Stomach smooth muscle (tissue), 2 donors: ENCODE data around the gene REEP3.
"Not testable (repeated sequence)": the region's sequence is repeated elsewhere in the genome, so short reads cannot be mapped to it uniquely, and the experiment has no call there.

ENCODE experiments used
- H3K27ac ChIP-seq: one replicate; pipeline ENCODE4 v1.7.0; 2013; ENCODE audit warnings: mild to moderate bottlenecking, low read length, inconsistent platforms
- H3K27me3 ChIP-seq, 2 donors: one replicate each; pipeline ENCODE4 v1.7.0; 2013; ENCODE audit warnings: low read length in 2 of 2; ENCODE audit not compliant: insufficient read depth in 2 of 2, control insufficient read depth in 1 of 2
- H3K36me3 ChIP-seq, 2 donors: one replicate each; pipeline ENCODE4 v1.7.0; 2013; ENCODE audit warnings: low read length in 2 of 2; ENCODE audit not compliant: control insufficient read depth in 2 of 2, insufficient read depth in 2 of 2
- H3K4me1 ChIP-seq: one replicate; pipeline ENCODE4 v1.7.0; 2013; ENCODE audit warnings: low read length; ENCODE audit not compliant: control insufficient read depth, insufficient read depth
- H3K4me3 ChIP-seq, 2 donors: one replicate each; pipeline ENCODE4 v1.7.0; 2013; ENCODE audit warnings: low read length in 2 of 2
- H3K9ac ChIP-seq, 2 donors: one replicate each; pipeline ENCODE4 v1.7.0; 2013; ENCODE audit warnings: low read length in 2 of 2, mild to moderate bottlenecking in 1 of 2
- H3K9me3 ChIP-seq, 2 donors: one replicate each; pipeline ENCODE4 v1.7.0; 2013; ENCODE audit warnings: low read length in 2 of 2; ENCODE audit not compliant: control insufficient read depth in 2 of 2
- donor health status: healthy.
- donor health status: Pancreatic carcinoma.

REEP3 gene

GRCh38 chr10:63492317-63492690, 28.9 kb upstream of the REEP3 start:
- H3K9me3 ChIP-seq, H3K27ac ChIP-seq, H3K9ac ChIP-seq, H3K4me1 ChIP-seq, H3K36me3 ChIP-seq, H3K4me3 ChIP-seq, H3K27me3 ChIP-seq: not testable (repeated sequence)

GRCh38 chr10:63493004-63493403, 28.2 kb upstream of the REEP3 start:
- no peak overlapping the region for H3K9ac ChIP-seq
- H3K27me3 ChIP-seq = no peaks in the 10 kb centered on the region
- no peaks in the 10 kb centered on the region for H3K36me3 ChIP-seq
- no peaks in the 10 kb centered on the region for H3K9me3 ChIP-seq
- H3K4me1 ChIP-seq = peaks cover 4% of the 10 kb centered on the region
- H3K27ac ChIP-seq = no peak overlapping the region
- no peak overlapping the region for H3K4me3 ChIP-seq

DNA sequence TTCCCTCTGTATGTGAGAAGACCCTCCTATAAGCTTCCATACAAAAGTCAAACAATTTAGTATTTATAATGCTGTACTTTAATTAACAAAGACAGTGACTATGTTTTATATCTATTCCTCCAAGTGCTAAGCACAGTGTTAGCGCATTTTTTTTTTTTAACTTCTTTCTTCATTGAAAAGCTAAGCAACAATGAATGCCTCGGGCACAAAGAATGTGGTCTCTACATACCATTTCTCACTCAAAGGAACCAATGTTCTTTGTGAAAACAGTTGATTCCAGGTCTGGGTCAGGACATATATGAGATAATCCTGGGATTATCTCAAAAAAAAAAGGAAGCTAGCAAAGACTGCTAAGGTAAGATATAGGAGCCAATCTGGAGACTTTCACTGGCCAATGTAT, 26.2 kb upstream of the REEP3 start:
- H3K4me3 ChIP-seq = no peak overlapping the region
- no peaks in the 10 kb centered on the region for H3K27me3 ChIP-seq

DNA sequence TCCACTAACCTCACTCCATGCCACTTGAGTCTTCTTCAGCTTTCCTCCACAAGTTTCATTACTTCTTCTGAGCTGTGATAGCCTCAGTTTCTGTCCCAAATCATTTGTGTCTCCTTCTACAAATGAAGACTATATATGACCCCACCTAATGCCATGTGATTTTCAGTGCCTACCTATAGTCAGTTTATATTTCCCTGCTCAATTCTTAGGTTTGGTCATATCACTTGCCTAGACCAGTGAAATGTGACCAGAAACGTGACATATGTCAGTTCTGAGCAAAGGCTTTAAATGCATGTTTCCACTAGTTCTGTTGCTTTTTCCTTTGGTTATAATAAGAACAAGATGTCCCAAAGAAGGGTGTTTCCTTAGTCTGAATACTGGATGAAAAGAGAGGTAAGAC, 24.6 kb upstream of the REEP3 start:
- Histone ChIP-seq H3K4me3 (no peak overlapping the region), H3K27me3 (no peaks in the 10 kb centered on the region), H3K27ac (no peak overlapping the region), H3K9me3 (no peaks in the 10 kb centered on the region), H3K9ac (no peak overlapping the region), H3K4me1 (peaks cover 4% of the 10 kb centered on the region), H3K36me3 (no peaks in the 10 kb centered on the region)

More for the DNA sequence above, 26.2 kb upstream of the REEP3 start:
- no peaks in the 10 kb centered on the region for H3K36me3 ChIP-seq
- H3K4me1 ChIP-seq = peaks cover 4% of the 10 kb centered on the region
- no peak overlapping the region for H3K27ac ChIP-seq
- no peaks in the 10 kb centered on the region for H3K9me3 ChIP-seq
- no peak overlapping the region for H3K9ac ChIP-seq

DNA sequence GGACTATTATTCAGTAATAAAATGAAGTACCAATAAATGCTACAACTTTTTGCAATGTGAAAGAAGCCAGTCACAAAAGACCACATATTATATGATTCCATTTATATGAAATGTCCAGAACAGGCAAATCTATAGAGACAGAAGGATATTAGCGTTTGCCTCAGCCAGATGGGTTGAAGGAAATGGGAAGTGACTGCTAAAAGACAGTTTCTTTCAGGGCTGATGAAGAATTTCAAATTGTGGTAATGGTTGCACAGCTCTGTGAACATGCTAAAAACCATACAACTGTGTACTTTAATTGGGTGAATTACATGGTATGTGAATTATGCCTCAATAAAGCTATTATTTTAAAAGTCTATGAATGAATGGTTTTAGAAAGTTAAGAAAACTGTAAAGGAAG, 23.9 kb upstream of the REEP3 start:
- H3K27ac ChIP-seq = no peak overlapping the region
- H3K9ac ChIP-seq = no peak overlapping the region
- no peaks in the 10 kb centered on the region for H3K4me1 ChIP-seq
- H3K4me3 ChIP-seq = no peak overlapping the region
- H3K27me3 ChIP-seq = no peaks in the 10 kb centered on the region
- no peaks in the 10 kb centered on the region for H3K36me3 ChIP-seq
- no peaks in the 10 kb centered on the region for H3K9me3 ChIP-seq

DNA sequence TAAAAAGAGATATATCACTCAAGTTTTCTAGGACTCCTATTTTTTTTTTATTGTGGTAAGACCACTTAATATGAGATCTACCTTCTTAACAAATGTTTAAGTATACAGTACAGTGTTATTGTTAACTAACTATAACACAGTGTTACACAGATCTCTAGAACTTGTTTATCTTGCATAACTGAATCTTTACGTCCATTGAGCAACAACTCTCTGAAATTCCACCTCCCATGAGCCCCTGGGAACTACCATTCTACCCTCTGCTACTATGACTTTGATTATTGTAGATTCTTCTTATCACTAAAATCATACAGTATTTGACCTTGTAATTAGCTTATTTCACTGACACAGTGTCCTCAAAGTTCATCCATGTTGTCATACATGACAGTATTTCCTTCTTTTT, 22.5 kb upstream of the REEP3 start:
- Histone ChIP-seq H3K9me3 (no peaks in the 10 kb centered on the region), H3K27ac (no peak overlapping the region), H3K9ac (no peak overlapping the region), H3K4me3 (no peak overlapping the region), H3K4me1 (no peaks in the 10 kb centered on the region), H3K36me3 (no peaks in the 10 kb centered on the region), H3K27me3 (no peaks in the 10 kb centered on the region)

- H3K27me3 ChIP-seq, H3K27ac ChIP-seq, H3K9me3 ChIP-seq, H3K36me3 ChIP-seq, H3K4me1 ChIP-seq, H3K9ac ChIP-seq, H3K4me3 ChIP-seq: not testable (repeated sequence)
Measured at GRCh38 chr10:63500551-63500950, 20.6 kb upstream of the REEP3 start.

DNA sequence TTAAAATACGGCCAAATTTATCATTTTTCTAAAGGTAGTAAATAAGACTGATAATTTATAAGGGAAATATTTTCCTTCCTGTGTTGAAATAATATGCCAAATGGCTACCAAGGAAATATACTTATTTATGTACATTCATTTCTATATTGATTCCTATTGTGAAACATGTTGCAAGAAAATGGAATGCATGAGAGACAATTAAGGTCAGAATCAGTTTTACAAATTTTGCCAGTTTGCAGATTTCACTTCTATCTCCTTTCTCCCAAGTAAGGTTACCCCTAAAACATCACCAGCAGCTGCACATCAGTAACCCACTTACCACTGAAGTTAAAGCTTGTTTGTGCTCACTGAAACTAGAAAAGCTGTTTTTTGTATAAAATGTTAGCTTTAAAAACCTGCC, 19.2 kb upstream of the REEP3 start:
- H3K4me1 ChIP-seq = no peaks in the 10 kb centered on the region
- no peaks in the 10 kb centered on the region for H3K9me3 ChIP-seq
- no peak overlapping the region for H3K27ac ChIP-seq
- H3K9ac ChIP-seq = no peak overlapping the region
- H3K27me3 ChIP-seq = no peaks in the 10 kb centered on the region
- no peak overlapping the region for H3K4me3 ChIP-seq
- no peaks in the 10 kb centered on the region for H3K36me3 ChIP-seq

- Histone ChIP-seq H3K27me3 (no peaks in the 10 kb centered on the region), H3K4me1 (no peaks in the 10 kb centered on the region), H3K4me3 (no peak overlapping the region), H3K27ac (no peak overlapping the region), H3K36me3 (no peaks in the 10 kb centered on the region), H3K9me3 (no peaks in the 10 kb centered on the region), H3K9ac (no peak overlapping the region)
Measured at GRCh38 chr10:63502832-63503231, 18.4 kb upstream of the REEP3 start.

DNA sequence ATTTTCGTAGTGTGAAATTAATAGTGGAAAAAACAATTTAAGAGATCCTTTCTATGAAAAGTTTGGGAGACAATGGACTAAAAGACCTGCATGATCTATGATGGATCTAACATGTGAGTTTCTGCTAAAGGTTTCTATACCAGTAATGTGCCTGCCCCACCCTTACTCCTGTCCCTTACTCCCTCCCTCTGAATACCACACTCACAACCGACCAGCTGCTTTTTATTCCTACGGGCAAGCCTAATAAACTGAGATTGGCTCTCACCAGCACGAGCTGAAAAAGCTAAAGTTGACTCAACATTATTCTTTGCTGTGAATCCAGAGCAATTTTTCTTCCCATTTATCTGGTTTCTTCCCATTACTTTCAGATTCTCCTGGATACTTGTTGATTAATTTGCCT, 17.8 kb upstream of the REEP3 start:
- no peaks in the 10 kb centered on the region for H3K27me3 ChIP-seq
- no peak overlapping the region for H3K27ac ChIP-seq
- H3K9me3 ChIP-seq = no peaks in the 10 kb centered on the region
- H3K4me1 ChIP-seq = no peaks in the 10 kb centered on the region
- H3K4me3 ChIP-seq = no peak overlapping the region
- no peaks in the 10 kb centered on the region for H3K36me3 ChIP-seq
- no peak overlapping the region for H3K9ac ChIP-seq

DNA sequence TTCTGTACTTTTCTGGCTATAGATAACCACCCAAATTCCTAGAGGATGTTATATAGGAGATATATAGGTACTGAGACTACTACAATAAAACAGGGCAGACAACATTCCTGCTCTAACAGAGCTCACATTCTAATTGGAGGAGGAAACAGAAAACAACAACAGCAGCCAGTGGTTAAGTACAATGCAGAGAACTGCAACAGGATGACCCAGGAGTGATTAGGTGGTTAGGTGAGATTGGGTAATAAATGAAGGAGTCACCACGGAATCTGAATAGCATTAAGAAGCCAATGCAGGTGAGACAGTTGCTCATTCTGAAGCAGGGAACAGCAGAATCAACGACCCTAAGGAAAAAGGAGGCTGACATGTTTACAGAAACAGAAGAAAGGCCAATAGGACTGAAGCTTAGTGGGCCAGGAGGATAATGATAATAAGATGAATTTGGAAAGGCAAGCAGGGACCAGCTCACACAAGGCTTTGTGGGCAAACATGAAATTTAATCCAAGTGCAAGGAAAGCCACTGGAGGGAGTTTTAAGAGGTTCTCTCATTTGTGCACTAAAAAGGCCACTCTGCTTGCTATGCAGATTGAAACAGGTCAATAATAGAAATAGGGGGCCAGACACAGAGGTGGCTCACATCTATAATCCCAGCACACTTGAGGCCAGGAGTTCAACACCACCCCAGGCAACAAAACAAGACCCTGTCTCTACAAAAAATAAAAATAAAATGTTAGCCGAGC, 16.9 kb upstream of the REEP3 start:
- Histone ChIP-seq H3K9me3 (no peaks in the 10 kb centered on the region), H3K4me3 (no peak overlapping the region), H3K36me3 (no peaks in the 10 kb centered on the region), H3K4me1 (no peaks in the 10 kb centered on the region), H3K27me3 (no peaks in the 10 kb centered on the region), H3K27ac (no peak overlapping the region), H3K9ac (no peak overlapping the region)
